H1 (cell line): ENCODE results near the gene C9orf152. TPM values are rescaled to one million over a fixed set of nuclear protein-coding genes. Genes with fewer than 3 reads are reported as not detected.

Source experiments
- CTCF ChIA-PET: fragments of 300-600 bp; sonication (Branson Sonifier 250); formaldehyde crosslinking; loops from one replicate; lab custom pipeline; 2021; ENCODE audit not compliant: partially characterized antibody; lab: Charles Lee
- POLR2A ChIA-PET: fragments of 300-600 bp; sonication (Branson Sonifier 250); formaldehyde crosslinking; loops from one replicate; lab custom pipeline; 2021; ENCODE audit warnings: inconsistent platforms; ENCODE audit not compliant: partially characterized antibody; lab: Charles Lee
- DNase-seq, 2 experiments: peaks; one replicate each; pipeline versions ENCODE4 v3.0.0 to v3.0.0-alpha.2; 2010 to 2022; ENCODE audit warnings: low spot score in 2 of 2, low read depth in 1 of 2, mixed read lengths in 1 of 2
- FAIRE-seq: peaks from 2 replicates; lab custom pipeline; 2011; peaks lifted over from hg19 to GRCh38; lab: Jason Lieb, UNC
- H2AFZ ChIP-seq: 2 replicates; pipeline ENCODE4 v1.8.1; 2012; ENCODE audit warnings: low read length, inconsistent platforms
- H2AK5ac ChIP-seq: 2 replicates; pipeline ENCODE4 v1.6.1; 2013; ENCODE audit warnings: low read depth, low read length
- H2BK120ac ChIP-seq: replicated peaks from 2 replicates; pipeline ENCODE3; 2013; ENCODE audit warnings: low read depth, low read length, inconsistent platforms
- H2BK12ac ChIP-seq: 2 replicates; pipeline ENCODE4 v1.6.1; 2013; ENCODE audit warnings: low read depth, low read length
- H2BK15ac ChIP-seq: 2 replicates; pipeline ENCODE4 v1.6.1; 2013; ENCODE audit warnings: low read length
- H2BK20ac ChIP-seq: 2 replicates; pipeline ENCODE4 v1.6.1; 2013; ENCODE audit warnings: low read length
- H2BK5ac ChIP-seq: 2 replicates; pipeline ENCODE4 v1.6.1; 2013; ENCODE audit warnings: low read depth, low read length
- H3K14ac ChIP-seq: 2 replicates; pipeline ENCODE4 v1.6.1; 2013; ENCODE audit warnings: inconsistent platforms; ENCODE audit not compliant: insufficient read length
- H3K18ac ChIP-seq: 2 replicates; pipeline ENCODE4 v1.6.1; 2013; ENCODE audit warnings: low read length; ENCODE audit errors: extremely low read depth
- H3K23ac ChIP-seq: 2 replicates; pipeline ENCODE4 v1.6.1; 2013; ENCODE audit warnings: inconsistent platforms; ENCODE audit not compliant: insufficient read length
- H3K23me2 ChIP-seq: 2 replicates; pipeline ENCODE4 v1.6.1; 2013; ENCODE audit warnings: low read depth, low read length
- H3K27ac ChIP-seq: 2 replicates; pipeline ENCODE4 v1.6.1; 2011; ENCODE audit warnings: low read depth, low read length, inconsistent platforms
- H3K27me3 ChIP-seq, 4 experiments: replicated peaks in 1 of 4; 1 replicate in 1 of 4; 2 replicates in 3 of 4; pipeline versions ENCODE4 v1.6.1 to v1.8.1; 2011 to 2013; ENCODE audit warnings: low read length in 3 of 4, mild to moderate bottlenecking in 3 of 4, inconsistent platforms in 2 of 4, mixed read lengths in 2 of 4, moderate library complexity in 1 of 4; ENCODE audit not compliant: control insufficient read depth in 3 of 4, insufficient read depth in 3 of 4; ENCODE audit errors: extremely low read depth in 1 of 4
- H3K36me3 ChIP-seq, 4 experiments: 2 replicates each; pipeline versions ENCODE4 v1.6.1 to v1.8.1; 2011 to 2013; ENCODE audit warnings: mild to moderate bottlenecking in 4 of 4, low read length in 3 of 4, moderate library complexity in 2 of 4, control low read depth in 1 of 4, inconsistent platforms in 1 of 4; ENCODE audit not compliant: insufficient read depth in 4 of 4, control insufficient read depth in 2 of 4
- H3K4ac ChIP-seq: replicated peaks from 2 replicates; pipeline ENCODE3; 2013; ENCODE audit warnings: low read length, low read depth, mixed read lengths, inconsistent platforms; ENCODE audit not compliant: insufficient read length
- H3K4me1 ChIP-seq, 4 experiments: replicated peaks in 1 of 4; 1 replicate in 1 of 4; 2 replicates in 3 of 4; pipeline versions ENCODE4 v1.6.1 to v1.8.1; 2011 to 2013; ENCODE audit warnings: low read length in 3 of 4, inconsistent platforms in 2 of 4, mixed read lengths in 1 of 4; ENCODE audit not compliant: insufficient read depth in 4 of 4, control insufficient read depth in 3 of 4
- H3K4me2 ChIP-seq, 2 experiments: 2 replicates each; pipeline versions ENCODE4 v1.6.1 to v1.8.1; 2011 to 2013; ENCODE audit warnings: low read depth in 2 of 2, low read length in 2 of 2, control low read depth in 1 of 2, inconsistent platforms in 1 of 2, mild to moderate bottlenecking in 1 of 2; ENCODE audit not compliant: insufficient read depth in 1 of 2
- H3K4me3 ChIP-seq, 4 experiments: fragments of 200-600, 300-600 bp in 1 of 4; sonication (generic), shearing (Covaris generic), sonication (Bioruptor Twin) in 1 of 4; 2 replicates each; pipeline versions ENCODE4 v1.5.1 to v1.8.1; 2011 to 2016; ENCODE audit warnings: low read length in 4 of 4, low read depth in 3 of 4, control low read depth in 2 of 4, inconsistent platforms in 2 of 4, mild to moderate bottlenecking in 2 of 4, mixed read lengths in 1 of 4, moderate library complexity in 1 of 4; ENCODE audit not compliant: insufficient read depth in 2 of 4; ENCODE audit errors: extremely low read depth in 1 of 4
- H3K56ac ChIP-seq: replicated peaks from 2 replicates; pipeline ENCODE3; 2013; ENCODE audit warnings: low read depth, mild to moderate bottlenecking, mixed read lengths, low read length, inconsistent platforms; ENCODE audit not compliant: insufficient read length
- H3K79me1 ChIP-seq: 2 replicates; pipeline ENCODE4 v1.6.1; 2013; ENCODE audit warnings: low read depth, low read length, control low read depth
- H3K79me2 ChIP-seq, 2 experiments: 2 replicates each; pipeline versions ENCODE4 v1.6.1 to v1.8.1; 2012 to 2013; ENCODE audit warnings: low read length in 2 of 2, mild to moderate bottlenecking in 2 of 2, inconsistent platforms in 1 of 2; ENCODE audit not compliant: insufficient read depth in 2 of 2, control insufficient read depth in 1 of 2
- H3K9ac ChIP-seq, 4 experiments: replicated peaks in 1 of 4; 1 replicate in 1 of 4; 2 replicates in 3 of 4; pipeline versions ENCODE4 v1.6.1 to v1.8.1; 2011 to 2013; ENCODE audit warnings: low read depth in 3 of 4, low read length in 3 of 4, control low read depth in 2 of 4, mild to moderate bottlenecking in 2 of 4, moderate library complexity in 2 of 4, inconsistent platforms in 1 of 4; ENCODE audit errors: extremely low read depth in 1 of 4
- H3K9me3 ChIP-seq, 2 experiments: 2 replicates each; pipeline versions ENCODE4 v1.6.1 to v1.8.1; 2012 to 2013; ENCODE audit warnings: mild to moderate bottlenecking in 2 of 2, moderate library complexity in 2 of 2, control low read depth in 1 of 2, inconsistent platforms in 1 of 2, low read depth in 1 of 2, low read length in 1 of 2, mixed read lengths in 1 of 2; ENCODE audit not compliant: insufficient read depth in 2 of 2
- H4K20me1 ChIP-seq, 2 experiments: replicated peaks in 1 of 2; 2 replicates each; pipeline versions ENCODE3 to v1.8.1; 2011 to 2013; ENCODE audit warnings: inconsistent platforms in 2 of 2, low read length in 2 of 2, mild to moderate bottlenecking in 1 of 2; ENCODE audit not compliant: insufficient read depth in 2 of 2, control insufficient read depth in 1 of 2
- H4K5ac ChIP-seq: 2 replicates; pipeline ENCODE4 v1.6.1; 2013; ENCODE audit warnings: low read length, low read depth, mixed read lengths, inconsistent platforms; ENCODE audit not compliant: insufficient read length
- H4K8ac ChIP-seq: 2 replicates; pipeline ENCODE4 v1.8.0; 2013; ENCODE audit warnings: mild to moderate bottlenecking, moderate library complexity, low read length, inconsistent platforms; ENCODE audit not compliant: insufficient read depth; ENCODE audit errors: extremely low read depth
- H4K91ac ChIP-seq: replicated peaks from 2 replicates; pipeline ENCODE3; 2013; ENCODE audit warnings: low read length, mixed read lengths, inconsistent platforms; ENCODE audit not compliant: insufficient read length
- CTCF ChIP-seq, 3 experiments: IDR thresholded peaks; 1 replicate in 2 of 3; 2 replicates in 1 of 3; pipeline versions ENCODE4 v1.5.1 to v1.6.1; 2011; ENCODE audit warnings: low read length in 3 of 3, mild to moderate bottlenecking in 3 of 3, inconsistent platforms in 2 of 3, low read depth in 1 of 3, moderate library complexity in 1 of 3; ENCODE audit not compliant: insufficient read depth in 1 of 3; ENCODE audit errors: control extremely low read depth in 1 of 3
- MAFK ChIP-seq: IDR thresholded peaks from 2 replicates; pipeline ENCODE4 v1.6.1; 2012; ENCODE audit warnings: low read depth, mild to moderate bottlenecking, improper control_type of control experiment, low read length
- RAD21 ChIP-seq, 2 experiments: IDR thresholded peaks in 1 of 2; conservative IDR thresholded peaks in 1 of 2; 2 replicates each; pipeline ENCODE4 v1.6.1; 2011; ENCODE audit warnings: low read depth in 2 of 2, low read length in 2 of 2, improper control_type of control experiment in 1 of 2, inconsistent platforms in 1 of 2, mild to moderate bottlenecking in 1 of 2, moderate library complexity in 1 of 2
- WGBS, 2 experiments: shearing (Covaris generic) in 1 of 2; methylation state at CpG; one replicate each; pipeline versions ENCODE4 v1.1.6 to v1.1.7; 2013 to 2015; ENCODE audit warnings: low lambda C conversion rate in 2 of 2, mixed read lengths in 2 of 2, inconsistent platforms in 1 of 2, low coverage in 1 of 2, missing lambda C conversion rate in 1 of 2; ENCODE audit not compliant: insufficient replicate concordance in 2 of 2, insufficient coverage in 1 of 2, insufficient read length in 1 of 2; ENCODE audit errors: extremely low coverage in 1 of 2, missing lambda C conversion rate in 1 of 2; 5-methylcytosine and 5-hydroxymethylcytosine counted together
- polyA plus RNA-seq, 7 experiments: library from polyadenylated mRNA; depleted of rRNA in 3 of 7; stranded (reverse) in 5 of 7; unstranded in 2 of 7; fragments of >200 nt in 5 of 7; fragments of 200-250 nt in 2 of 7; gene quantifications; 1 replicate in 5 of 7; 2 replicates in 1 of 7; 4 replicates in 1 of 7; pipeline versions ENCODE4 v1.2.1 to v1.2.3, GENCODE V29; 2011 to 2013; ENCODE audit warnings: missing spikeins in 2 of 7, mixed read lengths in 2 of 7
- total RNA-seq: library from RNA; stranded (reverse); fragmentation: NEBNext Ultra II Directional; extraction: Animal tissue kit (Norgen Biotek cat#: 25700); gene quantifications from 2 replicates; pipeline ENCODE4 v1.2.1, GENCODE V29; 2021

The C9orf152 gene
- total and polyA plus RNA-seq, 2 of the 8 experiments (the other 6 are each of a cell fraction or from before 2014, with no cell fraction given): not detected

GRCh38 chr9:110217656-110218099 is 9.7 kb upstream of the C9orf152 start:
- Histone ChIP-seq H2BK120ac (no peak overlapping the region), H3K79me1 (no peaks in the 10 kb centered on the region), H3K79me2 (no peaks in the 10 kb centered on the region), H3K9ac (no peak overlapping the region), H3K4me3 (no peak overlapping the region), H3K4ac (no peak overlapping the region), H2AFZ (no peak overlapping the region), H4K91ac (no peak overlapping the region), H2BK20ac (no peak overlapping the region), H3K9me3 (no peaks in the 10 kb centered on the region), H3K23ac (no peak overlapping the region), H3K18ac (no peak overlapping the region), H4K20me1 (no peaks in the 10 kb centered on the region), H3K4me1 (no peaks in the 10 kb centered on the region), H3K27ac (no peak overlapping the region), H3K27me3 (no peaks in the 10 kb centered on the region), H3K23me2 (no peaks in the 10 kb centered on the region), H3K14ac (no peak overlapping the region), H3K36me3 (no peaks in the 10 kb centered on the region), H2BK5ac (no peak overlapping the region), H3K4me2 (no peak overlapping the region), H2BK12ac (no peak overlapping the region), H2BK15ac (no peak overlapping the region), H4K5ac (no peak overlapping the region), H2AK5ac (no peak overlapping the region), H3K56ac (no peak overlapping the region), H4K8ac (no peak overlapping the region)
- no peak for TF ChIP-seq MAFK
- peak; percentile 46 to 61 for TF ChIP-seq RAD21 (IDR thresholded peaks at IDR 0.05 in 1 of 2, conservative IDR thresholded peaks at IDR 0.05 in 1 of 2; ENCODE audit: low read depth in 2 of 2, low read length in 2 of 2)
- peak in 2 of 3 experiments; percentile 41 to 74; a peak in 2 of 4 replicates for TF ChIP-seq CTCF (IDR thresholded peaks at IDR 0.05; ENCODE audit: control extremely low read depth in 1 of 3, insufficient read depth in 1 of 3, low read depth in 1 of 3, low read length in 3 of 3)
- 57% methylated on average over 10 of the region's 10 CpGs; no CpG with 5 or more reads in 1 of the 2 experiments for WGBS, 2 experiments
- POLR2A ChIA-PET: interaction anchor here (1.0 kb wide), 1 partner anchor 39 kb away, joined by 3 read pairs; the partner anchor contains the start of gene TXN
- no peak for DNase-seq
- no peak for FAIRE-seq
- CTCF ChIA-PET: interaction anchor here (0.6 to 13.3 kb wide), 18 partner anchors 11 to 1814 kb away, joined by 3 to 166 read pairs (median 4); partner anchors contain the start of gene C9orf152
